ENCODE results near the gene RALY. TPM values are rescaled to one million over a fixed set of nuclear protein-coding genes. Genes with fewer than 3 reads are reported as not detected.
A peak's percentile ranks its signal among the peaks of the same experiment; 100 is the strongest.

RALY gene
- total RNA-seq, 1 experiment from 2014 or later: 121 TPM

DNA sequence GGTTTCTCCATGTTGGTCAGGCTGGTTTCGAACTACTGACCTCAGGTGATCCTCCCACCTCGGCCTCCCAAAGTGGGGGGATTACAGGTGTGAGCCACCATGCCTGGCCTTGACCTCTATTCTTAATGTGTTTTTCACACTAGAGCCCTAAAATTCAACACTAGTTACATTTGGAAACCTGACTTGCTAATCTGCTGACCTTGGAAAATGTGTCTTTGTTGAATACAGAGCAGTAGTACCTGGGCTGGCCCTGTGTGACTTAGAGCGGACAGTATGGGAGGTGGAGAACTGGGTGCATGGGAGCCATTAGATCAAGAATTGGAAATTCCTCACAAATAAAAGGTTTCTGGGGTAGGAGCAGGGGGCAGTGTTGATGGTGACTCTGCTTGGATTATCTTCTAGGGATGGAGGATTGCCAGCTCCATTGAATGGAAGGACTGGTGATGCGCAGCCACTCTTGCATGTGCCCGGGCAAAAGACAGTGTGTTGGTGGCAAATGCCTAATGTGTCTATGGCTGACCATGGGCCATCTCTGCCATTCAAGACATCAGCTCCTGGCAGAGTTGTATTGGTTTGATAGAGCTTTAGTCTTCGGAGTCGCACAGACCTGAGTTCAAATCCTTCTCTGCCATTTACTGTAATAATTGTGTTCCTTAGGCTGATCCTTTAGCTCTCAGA is 53.4 kb downstream of the RALY start:
- DNase-seq (ENCODE audit: low read depth): no peak

DNA sequence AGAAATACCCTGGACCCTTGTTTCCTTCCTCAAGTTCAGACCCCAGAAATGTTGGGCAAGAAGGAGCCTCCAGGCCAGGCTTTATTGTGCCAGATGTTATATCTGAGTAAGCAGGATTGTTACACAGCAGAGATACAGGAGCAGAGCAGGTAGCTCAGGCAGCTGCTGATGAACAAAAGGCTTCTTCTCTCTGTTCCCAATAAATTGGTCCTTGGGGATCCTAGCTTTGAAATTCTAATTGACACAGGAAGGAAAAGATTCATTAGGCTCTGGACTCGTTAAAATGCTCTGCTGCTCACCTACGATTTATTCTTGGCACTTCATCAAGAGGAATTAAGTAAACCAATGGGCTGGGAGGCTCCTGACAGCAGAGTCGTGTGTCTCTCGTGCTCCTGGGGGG is 54.2 kb downstream of the RALY start:
- no peak for DNase-seq (ENCODE audit: low read depth)

DNA sequence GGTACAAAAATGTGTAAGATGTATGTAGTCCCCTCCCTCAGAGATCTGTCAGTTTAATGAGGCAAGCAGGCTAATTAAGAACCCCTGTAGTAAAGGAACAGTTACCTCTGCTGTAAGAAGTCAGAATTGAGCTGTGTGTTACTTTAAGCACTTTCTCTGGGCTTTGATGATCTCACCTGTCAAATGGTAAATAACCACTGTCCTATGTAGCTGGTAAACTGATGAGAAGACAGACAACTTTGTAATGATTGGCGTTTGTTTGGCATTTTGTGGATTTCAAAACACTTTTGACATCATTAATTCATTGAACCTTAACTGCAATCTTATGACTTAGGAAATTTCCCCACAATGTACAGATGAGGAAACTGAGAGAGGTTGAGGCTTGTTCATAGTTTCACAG is 55.7 kb downstream of the RALY start:
- no peak for DNase-seq (ENCODE audit: low read depth)

DNA sequence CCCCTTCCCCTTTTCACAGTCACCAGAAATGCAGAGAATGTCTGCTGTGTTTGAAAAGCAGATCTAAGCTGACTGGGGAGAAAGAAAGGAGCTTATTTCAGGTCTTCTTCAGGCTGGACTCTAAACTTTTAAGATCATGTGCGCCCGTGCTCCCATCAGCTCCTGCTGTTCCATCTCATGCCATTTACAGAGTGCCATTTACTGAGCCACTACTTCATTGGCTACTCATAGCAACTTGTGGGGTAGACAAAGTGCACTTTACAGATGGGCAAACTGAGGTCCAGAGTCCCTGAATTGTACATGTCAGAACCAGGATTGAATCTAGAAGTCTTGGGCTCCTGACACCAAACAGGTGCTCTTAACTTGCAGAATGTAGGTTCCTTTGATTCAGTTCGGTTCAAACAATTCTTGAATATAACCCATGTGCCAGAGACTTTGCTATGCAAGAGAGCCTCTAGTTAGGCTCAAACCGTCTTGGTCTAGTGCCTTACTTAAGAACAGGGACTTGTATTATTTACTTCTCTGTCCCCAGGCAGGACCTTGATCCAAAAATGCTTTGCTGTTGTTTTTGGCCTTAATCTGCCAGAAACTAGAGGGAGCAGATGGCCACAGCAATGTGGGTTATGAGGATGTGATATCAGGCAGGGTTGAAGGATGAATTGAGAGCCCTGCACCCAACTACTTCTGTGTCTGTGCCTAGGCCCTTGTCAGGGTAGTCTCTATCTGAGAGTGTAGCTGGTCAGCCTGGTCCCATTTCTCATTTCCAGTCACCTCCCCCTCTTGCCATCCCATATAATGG is 56.4 kb downstream of the RALY start:
- DNase-seq (ENCODE audit: low read depth): no peak

DNA sequence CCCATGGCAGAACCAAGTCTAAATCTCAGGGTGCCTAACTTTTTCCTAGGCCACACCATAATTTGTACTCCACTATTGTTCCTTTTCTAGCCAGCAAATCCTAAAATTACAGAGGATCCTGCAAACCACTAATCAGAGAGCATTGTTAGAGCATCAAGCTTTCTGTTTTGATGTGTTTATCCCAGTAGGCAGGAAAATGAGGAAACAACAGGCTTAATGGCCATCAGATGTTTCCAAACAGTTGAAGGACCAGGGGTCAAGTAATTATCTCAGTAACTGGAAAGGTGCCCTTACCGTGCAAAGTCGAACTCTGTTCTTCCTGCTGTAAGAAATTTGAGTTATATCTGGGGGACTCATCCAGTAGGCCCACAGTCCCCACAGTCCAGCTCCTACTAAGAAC is 58.7 kb downstream of the RALY start:
- no peak for DNase-seq (ENCODE audit: low read depth)

DNA sequence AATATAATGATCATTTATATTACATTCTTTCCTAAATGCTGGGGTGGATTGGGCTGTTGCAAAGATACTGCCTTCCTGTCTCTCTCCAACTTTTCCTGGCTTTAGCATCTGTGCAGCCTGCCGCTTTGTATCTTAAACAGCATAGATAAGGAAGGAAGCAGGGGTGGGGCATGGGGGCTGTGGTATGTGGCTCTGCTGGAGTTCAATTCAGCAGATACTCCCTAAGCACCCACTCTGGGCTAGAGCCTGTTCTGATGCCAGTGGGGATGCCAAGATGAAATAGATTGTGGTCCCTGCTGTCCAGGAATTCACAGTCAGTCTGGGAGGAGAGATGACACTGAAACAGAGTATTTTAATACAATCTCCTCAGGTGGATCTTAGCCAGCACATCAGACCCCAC is 61.6 kb downstream of the RALY start:
- no peak for DNase-seq (ENCODE audit: low read depth)

DNA sequence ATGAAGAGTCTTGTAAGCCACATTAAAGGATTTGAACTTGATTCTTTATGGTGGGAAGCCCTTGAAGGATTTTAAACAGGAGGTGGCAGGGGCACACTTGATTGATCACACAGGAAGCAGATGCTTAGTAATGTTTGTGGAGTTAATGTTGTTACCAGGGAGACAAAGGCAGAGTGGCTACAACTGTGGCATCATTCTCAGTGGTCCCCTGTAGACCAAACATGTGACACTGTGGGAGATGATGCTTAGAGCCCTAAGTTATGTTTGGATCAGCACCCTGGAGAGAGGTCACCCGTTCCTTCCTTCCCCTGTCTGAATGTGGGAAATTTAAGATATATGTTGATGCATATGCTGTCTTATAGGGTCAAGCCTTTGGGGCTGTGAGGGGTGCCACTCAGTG is 65.1 kb downstream of the RALY start:
- DNase-seq (ENCODE audit: low read depth): peak; percentile 16

DNA sequence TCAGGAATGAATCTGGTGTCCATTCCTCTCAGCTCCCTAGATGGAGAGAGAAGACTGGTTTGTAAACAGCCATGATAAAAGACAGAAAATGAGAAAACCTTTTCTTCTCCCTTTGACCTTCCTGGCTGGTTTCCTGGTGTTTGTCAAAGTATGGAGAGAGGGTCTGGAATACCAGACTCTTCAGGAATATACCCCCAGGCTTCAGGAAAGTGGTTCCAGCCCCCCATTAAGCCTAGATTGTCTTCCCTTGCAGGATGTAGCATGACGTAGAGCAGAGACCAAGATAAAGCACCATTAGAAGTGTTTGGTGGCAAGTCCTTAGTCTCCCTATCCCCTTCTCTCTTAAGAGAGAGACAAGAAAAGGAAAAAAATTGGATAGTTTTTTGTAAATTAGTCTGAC is 67.3 kb downstream of the RALY start:
- no peak for DNase-seq (ENCODE audit: low read depth)

DNA sequence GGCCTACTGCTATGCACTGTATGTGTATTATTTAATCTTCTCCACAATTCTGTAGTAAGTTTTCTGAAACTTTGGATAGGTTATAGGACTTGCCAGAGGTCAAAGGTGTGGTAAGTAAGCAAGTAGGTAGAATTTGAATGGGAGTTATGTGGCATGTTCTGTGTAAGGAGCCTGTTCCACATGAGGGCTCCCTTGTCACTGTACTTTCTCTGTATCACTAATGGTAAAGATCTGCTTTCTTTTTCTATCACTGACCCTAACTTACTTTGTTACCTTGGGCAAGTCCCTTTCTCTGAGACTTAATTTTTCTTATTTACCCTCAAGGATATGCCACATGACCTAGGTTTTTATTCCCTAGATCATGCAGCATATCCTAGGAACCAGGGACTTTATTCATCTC is 68.0 kb downstream of the RALY start:
- no peak for DNase-seq (ENCODE audit: low read depth)

DNA sequence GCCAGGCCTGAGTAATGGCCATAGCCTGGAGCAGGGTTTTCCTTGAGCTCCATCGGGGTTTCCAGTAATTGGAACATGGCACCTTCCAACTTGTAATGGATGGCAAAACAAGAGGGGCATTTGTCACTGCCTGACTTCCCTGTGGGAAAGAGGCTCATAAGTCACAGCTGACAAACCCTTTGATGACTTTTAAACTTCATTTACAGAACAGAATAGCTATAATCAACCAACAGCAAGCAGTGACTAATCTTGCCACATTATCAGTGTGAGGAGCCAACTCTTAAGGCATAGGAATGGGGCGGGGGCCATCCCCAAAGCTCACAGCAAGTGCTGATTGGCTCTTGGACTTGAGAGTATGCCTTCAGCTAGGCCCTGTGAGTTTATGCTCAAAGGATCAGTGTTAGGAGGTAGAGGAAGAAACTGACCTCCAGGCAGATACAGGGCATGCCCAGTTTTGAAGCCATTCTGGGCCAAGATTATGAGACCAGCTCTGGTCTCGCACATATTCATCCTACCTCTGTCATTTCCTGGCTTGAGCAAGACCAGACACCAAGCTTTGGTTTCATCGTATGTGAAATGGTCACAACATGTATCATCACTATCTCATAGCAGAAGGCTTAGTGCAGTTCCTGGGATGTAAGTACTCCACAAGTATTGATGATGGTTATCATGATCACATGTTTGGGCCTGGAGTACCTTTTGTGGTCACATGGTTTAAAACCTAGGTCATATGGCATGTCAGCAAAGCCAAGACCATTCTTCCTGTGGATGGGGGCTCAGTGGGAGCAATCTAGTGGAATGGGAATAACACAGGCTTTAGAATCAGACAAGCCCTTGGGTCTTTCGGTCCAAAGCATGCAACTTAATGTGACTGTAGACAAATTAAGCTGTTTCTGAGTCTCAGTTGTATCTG is 69.1 kb downstream of the RALY start:
- DNase-seq (ENCODE audit: low read depth): peak; percentile 6

DNA sequence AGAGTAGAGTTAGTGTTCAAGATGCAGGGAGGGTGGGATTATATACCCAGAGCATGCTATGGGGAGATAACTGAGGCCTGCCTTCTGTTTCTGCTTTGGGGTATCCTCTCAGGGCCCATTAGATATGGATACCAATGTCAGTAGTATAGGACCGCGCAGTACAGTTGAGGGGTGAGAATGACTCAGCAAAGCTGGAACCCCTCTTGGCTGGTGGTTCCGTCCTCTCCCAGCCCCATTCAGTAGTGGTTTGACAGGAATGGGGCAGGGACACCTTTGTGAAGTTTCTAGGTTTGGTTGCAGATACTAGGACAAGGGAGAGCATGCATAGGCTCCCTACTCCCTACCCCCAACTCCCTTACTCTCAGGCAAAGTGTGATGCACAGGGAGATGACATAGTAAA is 70.6 kb downstream of the RALY start:
- DNase-seq (ENCODE audit: low read depth): no peak

DNA sequence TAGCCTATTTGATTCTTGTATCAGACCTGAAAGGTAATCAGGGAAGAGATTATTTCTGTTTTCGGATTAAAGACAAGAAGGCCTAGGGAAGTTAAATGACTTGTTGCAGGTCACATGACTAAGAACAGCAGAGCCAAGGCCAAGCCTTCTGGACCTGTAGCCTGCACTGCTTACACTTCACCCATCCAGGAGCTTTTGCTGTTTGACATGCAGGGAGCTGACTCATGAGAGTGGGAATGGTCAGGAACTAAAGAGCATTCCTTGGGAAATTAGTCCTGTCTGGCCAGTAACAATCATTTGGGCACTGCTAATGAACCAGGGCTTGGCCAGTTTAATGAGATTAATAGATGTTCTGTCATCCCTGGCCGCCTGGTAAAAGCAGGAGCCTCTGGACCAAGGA is 71.5 kb downstream of the RALY start:
- peak; percentile 44 for DNase-seq (ENCODE audit: low read depth)

DNA sequence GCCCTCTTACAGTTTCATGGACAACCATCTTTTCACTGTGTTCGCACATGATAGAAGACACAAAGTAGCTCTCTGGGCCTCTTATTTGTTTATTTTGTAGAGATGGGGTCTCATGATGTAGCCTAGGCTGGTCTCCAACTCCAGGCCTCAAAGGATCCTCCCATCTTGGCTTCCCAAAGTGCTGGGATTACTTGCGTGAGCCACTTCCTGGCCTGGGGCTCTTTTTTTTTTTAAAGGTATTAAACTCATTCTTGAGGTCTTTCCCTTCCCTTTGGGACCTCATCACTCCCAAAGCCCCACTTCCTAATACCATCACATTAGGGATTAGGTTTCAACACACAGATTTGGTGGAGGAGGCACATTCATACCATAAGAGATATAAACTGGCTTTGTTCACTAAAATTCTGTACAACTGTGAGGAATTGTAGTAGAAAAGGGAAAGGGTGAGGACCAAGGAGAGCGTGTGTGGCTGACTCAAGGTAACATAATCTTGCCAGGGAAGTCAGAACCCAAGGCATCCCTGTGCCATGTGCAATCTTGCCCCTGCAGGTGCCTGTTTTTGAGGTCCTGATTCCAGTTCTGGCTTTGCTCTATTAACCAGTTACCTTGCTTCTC is 72.9 kb downstream of the RALY start:
- no peak for DNase-seq (ENCODE audit: low read depth)

DNA sequence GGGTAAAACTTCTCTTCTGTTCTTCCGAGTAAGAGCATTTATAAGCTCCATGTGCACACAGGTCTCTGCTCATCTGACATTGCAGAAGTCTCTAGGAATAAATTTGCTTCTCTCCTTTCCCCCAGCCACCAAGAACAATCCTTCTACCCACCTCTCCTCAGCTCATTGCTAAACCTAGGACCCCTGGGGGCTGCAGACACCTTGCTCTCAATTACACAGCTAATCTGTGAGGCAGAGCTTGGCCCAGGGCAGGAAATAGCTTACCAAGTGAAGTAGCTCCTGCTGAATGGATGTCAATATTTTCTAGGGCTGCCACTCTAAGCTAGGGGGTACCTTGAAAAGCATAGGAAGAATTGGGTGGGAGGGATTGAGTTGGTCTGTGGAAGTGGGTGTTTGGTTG is 74.3 kb downstream of the RALY start:
- no peak for DNase-seq (ENCODE audit: low read depth)

DNA sequence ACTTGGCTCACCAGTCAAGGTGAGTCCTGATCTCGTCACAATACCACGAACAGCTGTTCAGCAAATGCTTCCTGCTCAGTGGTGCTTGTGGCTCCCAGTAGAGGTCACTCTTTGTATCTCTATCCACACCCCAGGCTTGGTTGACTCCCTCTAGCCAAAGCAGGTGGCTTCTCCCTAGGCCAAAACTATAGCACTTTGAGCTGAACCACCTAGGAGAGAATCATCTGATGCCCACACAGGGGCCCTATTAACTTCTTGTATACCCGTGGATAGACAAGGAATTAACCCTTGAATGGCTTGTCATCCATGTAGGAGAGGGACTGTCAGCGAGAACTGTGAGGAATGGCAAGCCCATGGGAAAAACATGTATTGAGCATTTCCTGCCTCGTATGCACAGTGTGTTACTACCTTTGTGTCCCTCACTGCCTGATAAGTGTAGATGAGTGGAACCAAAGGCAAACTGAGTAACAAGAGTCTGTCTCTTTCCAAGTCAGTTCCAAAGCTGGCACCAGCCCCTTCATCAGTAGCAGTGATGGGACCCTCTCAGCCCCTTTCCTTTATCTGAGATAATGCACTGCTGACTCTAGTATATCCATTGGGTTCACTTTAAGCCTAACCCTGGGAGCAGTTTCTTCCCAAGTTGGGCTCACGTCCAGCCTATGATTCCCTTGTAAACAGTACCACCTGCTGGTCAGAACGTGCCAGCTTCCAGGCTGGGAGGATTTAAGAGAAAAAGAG is 75.8 kb downstream of the RALY start:
- DNase-seq (ENCODE audit: low read depth): peak; percentile 78

DNA sequence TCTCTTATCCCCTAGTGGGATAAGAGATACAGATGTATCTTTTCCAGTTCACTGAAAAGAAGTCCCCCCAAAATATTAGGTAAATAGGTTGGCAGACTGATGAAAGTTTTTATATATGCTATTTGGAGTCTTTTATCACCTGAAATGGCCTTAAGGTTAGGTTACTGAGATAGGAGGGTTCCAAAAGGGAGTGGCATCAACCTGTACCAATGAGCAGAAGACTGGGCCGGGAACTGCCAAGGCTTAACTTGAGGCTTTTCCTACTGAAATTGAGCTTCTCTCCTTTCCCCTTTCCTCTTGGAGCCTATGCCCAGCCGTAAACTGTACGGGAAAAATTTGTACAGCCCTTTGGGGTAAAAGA is 76.3 kb downstream of the RALY start:
- DNase-seq (ENCODE audit: low read depth): no peak

DNA sequence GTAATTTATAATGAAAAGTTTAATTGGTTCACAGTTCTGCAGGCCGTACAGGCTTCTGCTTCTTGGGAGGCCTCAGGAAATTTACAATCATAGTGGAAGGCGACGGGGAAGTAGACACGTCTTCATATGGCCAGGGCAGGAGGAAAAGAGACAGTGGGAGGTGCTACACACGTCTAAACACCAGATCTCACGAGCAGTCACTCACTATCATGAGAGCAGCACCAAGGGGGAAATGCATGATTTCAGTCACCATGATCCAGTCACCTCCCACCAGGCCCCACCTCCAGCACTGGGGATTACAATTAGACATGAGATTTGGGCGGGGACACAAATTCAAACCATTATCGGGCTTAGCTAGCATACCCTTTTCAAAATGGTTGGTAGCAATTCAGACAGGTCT is 77.1 kb downstream of the RALY start:
- no peak for DNase-seq (ENCODE audit: low read depth)

DNA sequence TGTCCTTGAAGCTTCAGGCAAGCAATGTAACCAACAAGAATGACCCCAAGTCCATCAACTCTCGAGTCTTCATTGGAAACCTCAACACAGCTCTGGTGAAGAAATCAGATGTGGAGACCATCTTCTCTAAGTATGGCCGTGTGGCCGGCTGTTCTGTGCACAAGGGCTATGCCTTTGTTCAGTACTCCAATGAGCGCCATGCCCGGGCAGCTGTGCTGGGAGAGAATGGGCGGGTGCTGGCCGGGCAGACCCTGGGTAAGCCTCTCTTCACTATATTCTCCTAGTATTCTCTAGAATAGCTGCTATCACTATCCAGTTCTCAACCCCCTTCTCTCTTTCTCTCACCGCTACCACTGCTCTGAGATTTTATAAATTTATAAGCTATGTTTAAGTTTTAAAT is 78.4 kb downstream of the RALY start:
- DNase-seq (ENCODE audit: low read depth): no peak

DNA sequence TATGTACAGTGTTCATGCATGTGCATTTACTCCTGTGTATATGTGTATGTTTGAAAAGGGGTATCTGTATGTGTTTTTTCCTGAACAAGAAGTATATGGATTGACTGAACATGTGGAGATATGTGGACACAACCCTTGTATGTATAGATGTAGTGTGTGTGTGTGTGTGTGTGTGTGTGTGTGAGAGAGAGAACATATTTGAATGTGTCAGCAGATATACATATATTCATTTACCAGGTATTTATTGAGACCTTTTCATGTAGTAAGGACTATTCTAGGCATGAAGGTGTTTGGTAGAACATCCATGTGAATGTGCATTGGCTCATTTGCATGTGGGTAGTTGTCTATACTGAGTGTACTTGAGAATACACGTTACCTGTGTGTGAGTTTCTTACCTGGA is 79.1 kb downstream of the RALY start:
- no peak for DNase-seq (ENCODE audit: low read depth)

DNA sequence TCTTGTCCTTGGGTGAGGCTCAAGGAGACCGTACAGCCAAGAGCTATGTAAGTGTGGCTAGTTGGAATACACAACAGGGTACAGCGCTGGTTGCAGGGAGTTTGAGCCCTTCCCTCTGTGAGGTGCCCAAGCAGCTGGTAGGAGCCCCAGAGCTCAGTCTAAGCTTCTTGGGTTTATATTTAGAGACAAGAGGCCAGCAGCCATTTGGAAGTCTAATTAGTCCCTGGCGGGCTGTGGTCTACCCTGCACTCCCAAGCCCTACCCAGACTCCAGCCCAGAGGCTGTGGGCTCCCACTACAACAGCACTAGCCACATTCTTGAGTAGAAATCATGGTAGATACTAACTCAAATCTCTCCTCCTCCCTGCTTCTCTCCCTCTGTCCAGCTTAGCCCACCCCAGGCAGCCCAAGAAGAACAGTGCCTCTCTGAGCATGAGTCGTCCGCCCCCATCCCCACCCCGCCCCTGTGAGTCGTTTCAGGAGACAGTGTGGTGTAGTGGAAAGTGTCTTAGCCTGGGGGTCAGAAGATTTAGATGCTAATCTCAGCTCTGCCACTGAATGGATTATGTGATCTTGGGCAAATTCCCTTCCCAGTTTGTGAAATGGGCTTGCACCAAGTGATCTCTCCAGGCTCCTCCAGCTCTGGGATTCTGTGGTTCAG is 80.5 kb downstream of the RALY start:
- no peak for DNase-seq (ENCODE audit: low read depth)

DNA sequence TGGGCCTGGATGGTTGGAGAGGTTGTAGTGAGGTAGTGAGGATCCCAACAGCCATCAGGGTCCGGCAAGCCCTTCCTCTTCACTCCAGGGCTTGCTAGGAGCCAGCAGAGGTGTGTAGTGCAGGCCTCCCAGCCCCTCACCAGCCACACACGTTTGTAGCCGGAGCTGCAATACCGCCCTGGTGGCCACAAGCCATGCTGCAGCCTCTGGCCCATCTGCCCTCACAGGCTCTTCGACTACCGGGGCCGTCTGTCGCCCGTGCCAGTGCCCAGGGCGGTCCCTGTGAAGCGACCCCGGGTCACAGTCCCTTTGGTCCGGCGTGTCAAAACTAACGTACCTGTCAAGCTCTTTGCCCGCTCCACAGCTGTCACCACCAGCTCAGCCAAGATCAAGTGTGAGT is 81.9 kb downstream of the RALY start:
- DNase-seq (ENCODE audit: low read depth): no peak

All from LHCN-M2 (cell line).